Mesenchymal stem cell (in vitro differentiated cells and primary cell): ENCODE measurements around the gene IMMP2L.

Source experiments
- DNase-seq: peaks from one replicate; pipeline ENCODE4 v3.0.0-alpha.2; 2013
- H2AFZ ChIP-seq: one replicate; pipeline ENCODE4 v1.6.1; 2013; ENCODE audit warnings: low read depth, mild to moderate bottlenecking, control low read depth, inconsistent platforms, low read length, moderate library complexity
- H2AK5ac ChIP-seq: 2 replicates; pipeline ENCODE4 v1.6.1; 2013; ENCODE audit warnings: low read length, moderate library complexity, mild to moderate bottlenecking, inconsistent platforms; ENCODE audit not compliant: severe bottlenecking
- H2BK120ac ChIP-seq: one replicate; pipeline ENCODE4 v1.6.1; 2013; ENCODE audit warnings: low read depth, mild to moderate bottlenecking, inconsistent platforms, low read length, moderate library complexity
- H2BK12ac ChIP-seq, 2 experiments: one replicate each; pipeline ENCODE4 v1.6.1; 2013; ENCODE audit warnings: inconsistent platforms in 2 of 2, low read length in 2 of 2, mild to moderate bottlenecking in 2 of 2, moderate library complexity in 2 of 2, control low read depth in 1 of 2
- H2BK15ac ChIP-seq: one replicate; pipeline ENCODE4 v1.6.1; 2013; ENCODE audit warnings: mild to moderate bottlenecking, low read depth, inconsistent platforms; ENCODE audit not compliant: poor library complexity, severe bottlenecking
- H2BK5ac ChIP-seq: 2 replicates; pipeline ENCODE4 v1.6.1; 2013; ENCODE audit warnings: low read depth, mild to moderate bottlenecking, low read length, control low read depth, inconsistent platforms; ENCODE audit not compliant: poor library complexity, severe bottlenecking
- H3K14ac ChIP-seq, 2 experiments: one replicate each; pipeline ENCODE4 v1.6.1; 2013; ENCODE audit warnings: inconsistent platforms in 2 of 2, low read length in 2 of 2, control low read depth in 1 of 2, mild to moderate bottlenecking in 1 of 2, moderate library complexity in 1 of 2
- H3K18ac ChIP-seq, 2 experiments: one replicate each; pipeline ENCODE4 v1.6.1; 2013; ENCODE audit warnings: inconsistent platforms in 2 of 2, low read length in 2 of 2, control low read depth in 1 of 2, low read depth in 1 of 2, mild to moderate bottlenecking in 1 of 2
- H3K23ac ChIP-seq, 2 experiments: one replicate each; pipeline ENCODE4 v1.6.1; 2013; ENCODE audit warnings: inconsistent platforms in 2 of 2, low read length in 2 of 2, mild to moderate bottlenecking in 2 of 2, moderate library complexity in 2 of 2, control low read depth in 1 of 2
- H3K27ac ChIP-seq: 2 replicates; pipeline ENCODE4 v1.5.1; 2013; ENCODE audit warnings: mild to moderate bottlenecking, moderate library complexity, low read length, control low read depth, inconsistent platforms; ENCODE audit not compliant: poor library complexity, severe bottlenecking
- H3K27me3 ChIP-seq, 2 experiments: 2 replicates each; pipeline versions ENCODE4 v1.6.1 to v1.7.0; 2013; ENCODE audit warnings: low read length in 2 of 2, mild to moderate bottlenecking in 2 of 2, moderate library complexity in 2 of 2, control low read depth in 1 of 2, inconsistent platforms in 1 of 2; ENCODE audit not compliant: control insufficient read depth in 1 of 2, insufficient read depth in 1 of 2
- H3K36me3 ChIP-seq, 2 experiments: 2 replicates each; pipeline versions ENCODE4 v1.6.1 to v1.7.0; 2013; ENCODE audit warnings: low read length in 2 of 2, control low read depth in 1 of 2, inconsistent platforms in 1 of 2, low read depth in 1 of 2, mild to moderate bottlenecking in 1 of 2; ENCODE audit not compliant: insufficient read depth in 2 of 2, control insufficient read depth in 1 of 2
- H3K4ac ChIP-seq, 2 experiments: one replicate each; pipeline ENCODE4 v1.6.1; 2013; ENCODE audit warnings: inconsistent platforms in 2 of 2, low read length in 2 of 2, mild to moderate bottlenecking in 2 of 2, moderate library complexity in 2 of 2, control low read depth in 1 of 2, low read depth in 1 of 2
- H3K4me1 ChIP-seq: 2 replicates; pipeline ENCODE4 v1.6.1; 2013; ENCODE audit warnings: low read depth, low read length, control low read depth; ENCODE audit not compliant: control insufficient read depth, insufficient read depth
- H3K4me2 ChIP-seq: 2 replicates; pipeline ENCODE4 v1.6.1; 2013; ENCODE audit warnings: low read length, mild to moderate bottlenecking, inconsistent platforms; ENCODE audit not compliant: poor library complexity, severe bottlenecking
- H3K4me3 ChIP-seq, 2 experiments: 2 replicates each; pipeline versions ENCODE4 v1.5.1 to v1.7.0; 2013; ENCODE audit warnings: low read length in 2 of 2, mild to moderate bottlenecking in 2 of 2, control low read depth in 1 of 2, low read depth in 1 of 2; ENCODE audit not compliant: insufficient read depth in 1 of 2
- H3K79me1 ChIP-seq: replicated peaks from 2 replicates; pipeline ENCODE4 v1.6.1; 2013; ENCODE audit warnings: mild to moderate bottlenecking, control low read depth, low read length, inconsistent platforms; ENCODE audit not compliant: poor library complexity, severe bottlenecking
- H3K9ac ChIP-seq: 2 replicates; pipeline ENCODE4 v1.7.0; 2013; ENCODE audit warnings: mild to moderate bottlenecking, low read length, moderate library complexity
- H3K9me3 ChIP-seq: 2 replicates; pipeline ENCODE4 v1.7.0; 2013; ENCODE audit warnings: mild to moderate bottlenecking, low read length; ENCODE audit not compliant: control insufficient read depth
- H4K8ac ChIP-seq: one replicate; pipeline ENCODE4 v1.6.1; 2013; ENCODE audit warnings: inconsistent platforms, mild to moderate bottlenecking, low read length, moderate library complexity
- H4K91ac ChIP-seq: one replicate; pipeline ENCODE4 v1.6.1; 2013; ENCODE audit warnings: mild to moderate bottlenecking, low read length, inconsistent platforms
- WGBS: methylation state at CpG from one replicate; pipeline ENCODE4 v1.1.7; 2013; ENCODE audit warnings: mixed read lengths; 5-methylcytosine and 5-hydroxymethylcytosine counted together

IMMP2L gene

GRCh38 chr7:111410899-111411298, 151.4 kb downstream of the IMMP2L start:
- no peaks in the 10 kb centered on the region for H3K79me1 ChIP-seq
- no peak for DNase-seq
- no peak overlapping the region for H3K4me2 ChIP-seq
- H4K91ac ChIP-seq = no peak overlapping the region
- H2BK12ac ChIP-seq = no peak overlapping the region
- H3K9me3 ChIP-seq = no peaks in the 10 kb centered on the region
- H3K23ac ChIP-seq = no peak overlapping the region
- no peak overlapping the region for H3K27ac ChIP-seq
- H2BK120ac ChIP-seq = no peak overlapping the region
- H3K14ac ChIP-seq = no peak overlapping the region
- H4K8ac ChIP-seq = no peak overlapping the region
- no peaks in the 10 kb centered on the region for H3K4me1 ChIP-seq
- peak overlapping the region; percentile 19 for H2BK5ac ChIP-seq
- no peak overlapping the region for H3K9ac ChIP-seq
- H3K27me3 ChIP-seq = no peaks in the 10 kb centered on the region
- H3K4me3 ChIP-seq = no peak overlapping the region
- H2AK5ac ChIP-seq = no peak overlapping the region
- no peak overlapping the region for H2AFZ ChIP-seq
- H3K36me3 ChIP-seq = no peaks in the 10 kb centered on the region
- no peak overlapping the region for H3K18ac ChIP-seq
- no peak overlapping the region for H2BK15ac ChIP-seq
- H3K4ac ChIP-seq = no peak overlapping the region

GRCh38 chr7:111409714-111410422, 152.4 kb downstream of the IMMP2L start:
- Histone ChIP-seq H3K9me3 (no peaks in the 10 kb centered on the region), H2BK5ac (no peak overlapping the region), H4K91ac (no peak overlapping the region), H3K4me2 (no peak overlapping the region), H3K36me3 (no peaks in the 10 kb centered on the region), H3K23ac (no peak overlapping the region), H4K8ac (no peak overlapping the region), H3K27me3 (no peaks in the 10 kb centered on the region), H3K4me1 (no peaks in the 10 kb centered on the region), H3K18ac (no peak overlapping the region), H3K14ac (no peak overlapping the region), H2BK120ac (no peak overlapping the region), H3K4me3 (no peak overlapping the region), H3K4ac (no peak overlapping the region), H2BK12ac (no peak overlapping the region), H3K27ac (peak overlapping the region; percentile 12), H3K9ac (no peak overlapping the region), H3K79me1 (no peaks in the 10 kb centered on the region), H2AFZ (no peak overlapping the region), H2AK5ac (no peak overlapping the region), H2BK15ac (no peak overlapping the region)
- peak; percentile 8 for DNase-seq
- 37% methylated on average over 1 of the region's 1 CpG for WGBS

DNA sequence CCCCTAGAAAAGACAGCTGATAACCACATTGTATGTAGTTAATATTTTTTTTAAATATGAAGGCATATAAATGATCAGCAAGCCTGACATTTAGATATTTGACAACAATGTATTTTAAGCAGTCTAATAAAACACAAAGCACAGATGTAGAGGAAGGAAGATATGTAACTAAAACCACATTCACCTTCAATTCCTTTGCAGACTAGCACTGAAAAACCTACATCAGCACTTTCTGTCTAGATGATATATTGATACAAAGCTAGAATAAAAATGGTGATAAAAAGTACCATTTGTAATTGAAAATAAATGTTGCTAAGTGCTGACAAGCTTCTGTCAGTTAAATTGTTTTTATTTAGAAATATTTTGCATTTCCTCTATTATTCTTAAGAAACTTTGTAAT, 153.6 kb downstream of the IMMP2L start:
- Histone ChIP-seq H3K23ac (no peak overlapping the region), H3K4me1 (no peaks in the 10 kb centered on the region), H2BK5ac (no peak overlapping the region), H3K4ac (no peak overlapping the region), H4K8ac (no peak overlapping the region), H3K27ac (no peak overlapping the region), H3K9ac (no peak overlapping the region), H3K36me3 (no peaks in the 10 kb centered on the region), H2AFZ (no peak overlapping the region), H3K14ac (no peak overlapping the region), H3K27me3 (no peaks in the 10 kb centered on the region), H3K4me3 (no peak overlapping the region), H3K4me2 (no peak overlapping the region), H3K79me1 (no peaks in the 10 kb centered on the region), H2BK12ac (no peak overlapping the region), H3K18ac (no peak overlapping the region), H4K91ac (no peak overlapping the region), H3K9me3 (no peaks in the 10 kb centered on the region), H2BK120ac (no peak overlapping the region), H2AK5ac (no peak overlapping the region), H2BK15ac (no peak overlapping the region)
- DNase-seq = no peak

- no peak overlapping the region for H3K18ac ChIP-seq
- no peaks in the 10 kb centered on the region for H3K4me1 ChIP-seq
- no peaks in the 10 kb centered on the region for H3K9me3 ChIP-seq
- no peaks in the 10 kb centered on the region for H3K36me3 ChIP-seq
- H2BK120ac ChIP-seq = no peak overlapping the region
- no peak overlapping the region for H3K23ac ChIP-seq
- H3K4ac ChIP-seq = no peak overlapping the region
- WGBS = no CpG with 5 or more reads among the region's 1 CpG
- no peak overlapping the region for H2AK5ac ChIP-seq
- no peak overlapping the region for H3K4me2 ChIP-seq
- H4K91ac ChIP-seq = no peak overlapping the region
- no peak overlapping the region for H3K27ac ChIP-seq
- H3K9ac ChIP-seq = no peak overlapping the region
- H2BK15ac ChIP-seq = no peak overlapping the region
- H2AFZ ChIP-seq = no peak overlapping the region
- H3K79me1 ChIP-seq = no peaks in the 10 kb centered on the region
- H2BK5ac ChIP-seq = no peak overlapping the region
- H3K4me3 ChIP-seq = no peak overlapping the region
- H3K14ac ChIP-seq = no peak overlapping the region
- DNase-seq = no peak
- no peaks in the 10 kb centered on the region for H3K27me3 ChIP-seq
- no peak overlapping the region for H4K8ac ChIP-seq
- no peak overlapping the region for H2BK12ac ChIP-seq
Measured at GRCh38 chr7:111407258-111407657, 155.0 kb downstream of the IMMP2L start.
